Mammary epithelial cell (primary cell): ENCODE measurements around the gene OR2AJ1.

Source experiments
- EZH2 ChIP-seq: IDR thresholded peaks from 2 replicates; pipeline ENCODE4 v1.6.1; 2012; ENCODE audit warnings: low read length, inconsistent platforms, borderline replicate concordance
- TF ChIP-seq, protein P1 (sequence below), 2 donors: IDR thresholded peaks in 1 of 2; conservative IDR thresholded peaks in 1 of 2; 2 replicates each; pipeline ENCODE4 v1.5.1; 2011 to 2012; ENCODE audit warnings: inconsistent platforms in 2 of 2, low read length in 2 of 2, mild to moderate bottlenecking in 2 of 2, control low read depth in 1 of 2, low read depth in 1 of 2; ENCODE audit not compliant: insufficient read depth in 1 of 2; ENCODE audit errors: extremely low read depth in 1 of 2

GRCh38 chr1:247905181-247905580 is 19.5 kb upstream of the OR2AJ1 start:
- no peak for TF ChIP-seq EZH2
- TF ChIP-seq, protein P1, sequence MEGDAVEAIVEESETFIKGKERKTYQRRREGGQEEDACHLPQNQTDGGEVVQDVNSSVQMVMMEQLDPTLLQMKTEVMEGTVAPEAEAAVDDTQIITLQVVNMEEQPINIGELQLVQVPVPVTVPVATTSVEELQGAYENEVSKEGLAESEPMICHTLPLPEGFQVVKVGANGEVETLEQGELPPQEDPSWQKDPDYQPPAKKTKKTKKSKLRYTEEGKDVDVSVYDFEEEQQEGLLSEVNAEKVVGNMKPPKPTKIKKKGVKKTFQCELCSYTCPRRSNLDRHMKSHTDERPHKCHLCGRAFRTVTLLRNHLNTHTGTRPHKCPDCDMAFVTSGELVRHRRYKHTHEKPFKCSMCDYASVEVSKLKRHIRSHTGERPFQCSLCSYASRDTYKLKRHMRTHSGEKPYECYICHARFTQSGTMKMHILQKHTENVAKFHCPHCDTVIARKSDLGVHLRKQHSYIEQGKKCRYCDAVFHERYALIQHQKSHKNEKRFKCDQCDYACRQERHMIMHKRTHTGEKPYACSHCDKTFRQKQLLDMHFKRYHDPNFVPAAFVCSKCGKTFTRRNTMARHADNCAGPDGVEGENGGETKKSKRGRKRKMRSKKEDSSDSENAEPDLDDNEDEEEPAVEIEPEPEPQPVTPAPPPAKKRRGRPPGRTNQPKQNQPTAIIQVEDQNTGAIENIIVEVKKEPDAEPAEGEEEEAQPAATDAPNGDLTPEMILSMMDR (conservative IDR thresholded peaks at IDR 0.05 in 1 of 2, IDR thresholded peaks at IDR 0.05 in 1 of 2; ENCODE audit: extremely low read depth in 1 of 2, insufficient read depth in 1 of 2, low read depth in 1 of 2, low read length in 2 of 2) = no peak
